ENCODE measurements around the gene ARHGEF33.

DNA sequence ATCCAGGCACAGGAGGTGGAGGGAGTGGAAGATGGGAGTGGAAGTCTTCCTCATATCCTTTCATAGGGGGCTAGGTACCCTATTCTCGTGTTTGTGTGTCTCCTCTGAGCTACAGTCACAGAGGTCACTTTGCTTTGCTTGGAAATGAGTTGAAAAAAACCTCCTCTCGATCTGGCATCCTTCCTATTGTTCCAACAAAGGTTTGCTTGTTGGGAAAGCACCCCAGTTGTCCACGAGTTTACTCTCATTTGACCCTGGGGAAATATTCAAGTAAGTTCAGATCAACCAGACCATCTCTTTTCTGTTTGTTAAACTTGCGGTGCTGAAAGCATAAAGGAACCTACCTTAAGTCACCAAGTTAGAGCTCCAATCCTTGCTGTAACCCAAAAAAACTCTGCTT is 59.3 kb downstream of the ARHGEF33 start:
- TF ChIP-seq, protein P1, sequence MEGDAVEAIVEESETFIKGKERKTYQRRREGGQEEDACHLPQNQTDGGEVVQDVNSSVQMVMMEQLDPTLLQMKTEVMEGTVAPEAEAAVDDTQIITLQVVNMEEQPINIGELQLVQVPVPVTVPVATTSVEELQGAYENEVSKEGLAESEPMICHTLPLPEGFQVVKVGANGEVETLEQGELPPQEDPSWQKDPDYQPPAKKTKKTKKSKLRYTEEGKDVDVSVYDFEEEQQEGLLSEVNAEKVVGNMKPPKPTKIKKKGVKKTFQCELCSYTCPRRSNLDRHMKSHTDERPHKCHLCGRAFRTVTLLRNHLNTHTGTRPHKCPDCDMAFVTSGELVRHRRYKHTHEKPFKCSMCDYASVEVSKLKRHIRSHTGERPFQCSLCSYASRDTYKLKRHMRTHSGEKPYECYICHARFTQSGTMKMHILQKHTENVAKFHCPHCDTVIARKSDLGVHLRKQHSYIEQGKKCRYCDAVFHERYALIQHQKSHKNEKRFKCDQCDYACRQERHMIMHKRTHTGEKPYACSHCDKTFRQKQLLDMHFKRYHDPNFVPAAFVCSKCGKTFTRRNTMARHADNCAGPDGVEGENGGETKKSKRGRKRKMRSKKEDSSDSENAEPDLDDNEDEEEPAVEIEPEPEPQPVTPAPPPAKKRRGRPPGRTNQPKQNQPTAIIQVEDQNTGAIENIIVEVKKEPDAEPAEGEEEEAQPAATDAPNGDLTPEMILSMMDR (IDR thresholded peaks at IDR 0.05 in 8 of 11, conservative IDR thresholded peaks at IDR 0.05 in 3 of 11): no peak
- TF ChIP-seq POLR2AphosphoS5 (IDR thresholded peaks at IDR 0.05): no peak

Measured in spleen (tissue), 7 donors.